ENCODE data around the gene RFX8.

RFX8 gene

DNA sequence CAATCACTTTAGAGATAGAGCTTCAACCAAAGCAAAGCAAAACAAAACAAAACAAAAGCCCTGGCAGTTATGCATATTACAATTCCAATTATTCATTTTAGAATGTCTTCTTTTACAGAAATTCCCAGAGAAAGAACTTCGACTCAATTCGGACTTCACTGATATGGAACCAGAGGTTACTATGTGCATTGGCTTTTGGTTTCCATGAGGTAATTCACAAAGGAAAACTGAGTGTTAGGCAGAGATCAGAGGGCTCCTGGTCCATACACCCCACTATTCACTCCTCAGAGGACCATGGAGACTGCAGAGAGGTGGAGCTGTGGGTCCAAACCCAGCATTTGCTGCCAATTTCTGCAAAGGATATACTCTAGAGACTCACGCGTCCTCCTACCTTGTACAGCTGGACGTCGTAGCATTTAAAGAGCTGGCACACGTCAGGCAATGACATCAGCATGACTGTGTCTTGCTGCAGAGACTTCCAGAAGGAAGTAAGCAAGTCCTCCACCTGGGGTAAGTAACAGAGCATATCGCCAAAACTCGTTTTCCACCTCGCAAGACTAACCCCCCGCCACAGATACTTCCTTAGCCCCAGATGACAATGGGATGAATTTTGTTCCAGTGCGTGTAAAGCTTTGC lies 56.3 kb downstream of the RFX8 start:
- no peaks in the 10 kb centered on the region for H3K36me3 Mint-ChIP-seq
- no peaks in the 10 kb centered on the region for H3K4me1 Mint-ChIP-seq
- no peak for ATAC-seq
- H3K9me3 Mint-ChIP-seq: no peaks in the 10 kb centered on the region
- no peaks in the 10 kb centered on the region for H3K27me3 Mint-ChIP-seq
- H3K4me3 Mint-ChIP-seq: no peak overlapping the region
- H3K27ac Mint-ChIP-seq: peak overlapping the region; percentile 45

DNA sequence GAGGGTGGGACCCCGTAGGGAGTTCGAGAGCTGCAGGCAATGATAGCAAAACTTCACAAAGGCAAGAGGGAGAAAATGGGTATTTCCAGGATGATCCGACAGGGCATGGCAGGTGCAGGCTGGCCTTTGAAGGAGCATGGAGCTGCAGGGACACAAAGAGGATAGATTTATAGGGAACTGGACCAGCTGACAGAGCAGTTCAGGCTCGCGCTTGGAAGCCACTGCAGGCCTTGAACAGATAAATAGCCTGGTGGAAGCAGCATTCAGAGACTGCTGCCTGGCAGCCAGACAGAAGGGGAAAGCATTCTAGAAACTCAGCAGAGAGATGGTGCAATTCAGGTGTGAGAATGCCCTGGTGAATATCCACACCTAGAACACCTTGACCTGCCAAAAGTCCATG lies 58.3 kb downstream of the RFX8 start:
- no peak for ATAC-seq
- H3K27me3 Mint-ChIP-seq: no peaks in the 10 kb centered on the region
- no peak overlapping the region for H3K27ac Mint-ChIP-seq
- H3K4me3 Mint-ChIP-seq: no peak overlapping the region
- H3K36me3 Mint-ChIP-seq: no peaks in the 10 kb centered on the region
- no peaks in the 10 kb centered on the region for H3K9me3 Mint-ChIP-seq
- no peaks in the 10 kb centered on the region for H3K4me1 Mint-ChIP-seq

DNA sequence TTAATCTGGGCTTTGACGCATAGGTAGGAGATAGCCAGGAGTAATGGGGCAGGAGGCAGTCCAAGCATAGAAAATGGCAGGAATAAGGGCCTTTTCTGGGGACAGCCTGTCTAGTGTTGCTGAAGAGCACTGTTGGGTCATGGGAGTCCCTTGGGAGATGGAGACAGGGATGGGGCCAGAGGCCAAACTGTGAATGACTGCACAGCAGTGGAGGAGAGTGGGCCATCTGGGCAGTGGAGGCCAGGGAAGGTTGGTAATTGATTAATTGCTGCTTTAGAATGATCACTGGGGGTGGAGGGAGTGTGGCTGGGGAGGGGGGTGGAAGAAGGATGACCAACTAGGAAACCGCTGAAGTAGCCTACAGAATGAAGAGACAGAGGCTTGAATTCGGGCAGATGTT lies 59.0 kb downstream of the RFX8 start:
- Mint-ChIP-seq H3K27ac (no peak overlapping the region), H3K27me3 (no peaks in the 10 kb centered on the region), H3K36me3 (no peaks in the 10 kb centered on the region), H3K4me1 (no peaks in the 10 kb centered on the region), H3K4me3 (no peak overlapping the region), H3K9me3 (no peaks in the 10 kb centered on the region)
- ATAC-seq: no peak

- no peaks in the 10 kb centered on the region for H3K27me3 Mint-ChIP-seq
- H3K4me1 Mint-ChIP-seq: no peaks in the 10 kb centered on the region
- no peaks in the 10 kb centered on the region for H3K9me3 Mint-ChIP-seq
- H3K27ac Mint-ChIP-seq: no peak overlapping the region
- H3K4me3 Mint-ChIP-seq: no peak overlapping the region
- no peaks in the 10 kb centered on the region for H3K36me3 Mint-ChIP-seq
- ATAC-seq: no peak
These were observed 59.7 kb downstream of the RFX8 start for GRCh38 chr2:101415220-101415619.

DNA sequence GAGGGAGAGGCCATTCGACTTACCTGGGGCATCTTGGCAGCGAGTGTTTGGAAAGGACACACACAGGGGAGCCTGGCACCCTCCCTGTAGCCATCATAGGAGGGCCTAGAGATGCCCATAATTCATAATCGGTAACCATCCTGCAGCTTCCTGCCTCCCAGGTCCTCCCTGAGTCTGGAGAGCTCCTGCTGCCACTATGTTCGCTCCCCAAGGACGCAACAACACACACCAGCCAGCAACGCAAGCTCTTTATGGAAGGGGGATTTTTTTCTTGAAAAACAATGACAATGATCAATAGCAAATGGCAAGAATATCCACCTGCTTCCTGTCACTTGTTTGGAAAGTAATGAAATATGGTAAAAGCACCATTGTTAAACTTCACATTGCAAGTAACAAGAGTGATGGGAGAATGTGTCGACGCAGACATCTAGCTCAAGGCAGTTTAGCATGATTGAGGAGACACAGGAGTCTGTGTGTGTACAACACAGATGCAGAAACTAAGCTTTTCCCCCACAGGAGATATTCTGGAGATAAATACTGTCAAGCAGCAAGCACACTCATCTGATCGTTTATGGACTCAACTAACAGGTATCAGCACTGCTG lies 62.7 kb downstream of the RFX8 start:
- no peaks in the 10 kb centered on the region for H3K27me3 Mint-ChIP-seq
- no peak for ATAC-seq
- H3K4me3 Mint-ChIP-seq: no peak overlapping the region
- H3K4me1 Mint-ChIP-seq: no peaks in the 10 kb centered on the region
- H3K36me3 Mint-ChIP-seq: no peaks in the 10 kb centered on the region
- no peak overlapping the region for H3K27ac Mint-ChIP-seq
- H3K9me3 Mint-ChIP-seq: no peaks in the 10 kb centered on the region

GRCh38 chr2:101410746-101411145 lies 64.2 kb downstream of the RFX8 start:
- no peak for ATAC-seq
- Mint-ChIP-seq H3K27ac (no peak overlapping the region), H3K9me3 (no peaks in the 10 kb centered on the region), H3K4me3 (no peak overlapping the region), H3K4me1 (peaks cover 4% of the 10 kb centered on the region), H3K36me3 (no peaks in the 10 kb centered on the region), H3K27me3 (no peaks in the 10 kb centered on the region)

DNA sequence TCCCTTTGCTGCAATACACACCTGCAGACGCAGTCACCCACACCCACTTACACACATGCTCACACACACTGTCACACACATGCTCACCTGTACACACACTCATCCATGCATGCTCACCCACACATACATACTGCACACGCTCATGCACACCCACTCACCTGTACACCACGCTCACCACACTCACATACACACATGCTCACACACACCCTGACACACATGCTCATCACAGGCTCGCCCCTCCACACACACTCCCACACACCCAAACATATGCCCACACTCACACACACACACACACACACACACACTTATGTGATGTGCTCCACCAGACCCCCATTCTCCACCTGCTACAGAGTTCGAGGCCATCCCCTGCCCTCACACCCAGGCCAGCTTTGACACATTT lies 64.8 kb downstream of the RFX8 start:
- no peaks in the 10 kb centered on the region for H3K36me3 Mint-ChIP-seq
- no peaks in the 10 kb centered on the region for H3K9me3 Mint-ChIP-seq
- no peak overlapping the region for H3K4me3 Mint-ChIP-seq
- H3K4me1 Mint-ChIP-seq: peaks cover 10% of the 10 kb centered on the region
- ATAC-seq: no peak
- H3K27ac Mint-ChIP-seq: no peak overlapping the region
- H3K27me3 Mint-ChIP-seq: no peaks in the 10 kb centered on the region

DNA sequence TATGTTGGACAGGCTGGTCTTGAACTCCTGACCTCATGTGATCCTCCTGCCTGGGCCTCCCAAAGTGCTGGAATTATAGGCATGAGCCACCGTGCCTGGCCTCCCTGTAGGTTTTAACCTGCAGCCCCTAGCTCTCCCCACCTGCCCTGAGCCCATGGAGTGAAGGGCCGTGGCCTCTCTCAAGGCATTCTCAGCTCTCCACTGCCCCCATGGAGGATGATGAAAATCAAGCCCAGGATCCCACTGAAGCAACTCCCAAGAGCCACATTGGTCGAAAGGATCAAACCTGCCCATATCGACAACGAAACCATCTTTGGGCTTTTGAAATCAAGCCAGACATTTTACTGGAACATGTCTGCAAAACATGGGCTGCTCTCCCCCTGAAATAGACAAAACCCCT lies 65.2 kb downstream of the RFX8 start:
- H3K36me3 Mint-ChIP-seq: no peaks in the 10 kb centered on the region
- no peaks in the 10 kb centered on the region for H3K9me3 Mint-ChIP-seq
- peaks cover 11% of the 10 kb centered on the region for H3K4me1 Mint-ChIP-seq
- no peak for ATAC-seq
- H3K27me3 Mint-ChIP-seq: no peaks in the 10 kb centered on the region
- no peak overlapping the region for H3K27ac Mint-ChIP-seq
- H3K4me3 Mint-ChIP-seq: no peak overlapping the region

DNA sequence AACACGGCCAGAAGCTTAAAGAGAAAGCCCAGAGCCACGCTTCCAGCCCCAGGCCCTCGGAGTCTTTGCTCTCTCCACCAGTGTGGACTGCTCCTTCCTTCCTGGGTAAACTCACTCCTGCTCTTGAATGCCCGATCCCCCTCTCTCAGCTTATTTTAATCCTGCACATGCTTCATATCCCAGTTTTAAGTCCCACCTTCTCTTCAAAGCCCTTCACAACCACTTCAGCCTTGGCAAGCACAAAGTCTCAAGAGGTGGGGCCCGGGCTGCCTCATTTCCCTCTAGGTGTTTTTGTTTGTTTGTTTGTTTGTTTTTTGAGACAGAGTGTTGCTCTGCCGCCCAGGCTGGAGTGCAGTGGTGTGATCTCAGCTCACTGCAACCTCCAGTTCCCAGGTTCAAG lies 66.0 kb downstream of the RFX8 start:
- Mint-ChIP-seq H3K9me3 (no peaks in the 10 kb centered on the region), H3K27ac (no peak overlapping the region)

DNA sequence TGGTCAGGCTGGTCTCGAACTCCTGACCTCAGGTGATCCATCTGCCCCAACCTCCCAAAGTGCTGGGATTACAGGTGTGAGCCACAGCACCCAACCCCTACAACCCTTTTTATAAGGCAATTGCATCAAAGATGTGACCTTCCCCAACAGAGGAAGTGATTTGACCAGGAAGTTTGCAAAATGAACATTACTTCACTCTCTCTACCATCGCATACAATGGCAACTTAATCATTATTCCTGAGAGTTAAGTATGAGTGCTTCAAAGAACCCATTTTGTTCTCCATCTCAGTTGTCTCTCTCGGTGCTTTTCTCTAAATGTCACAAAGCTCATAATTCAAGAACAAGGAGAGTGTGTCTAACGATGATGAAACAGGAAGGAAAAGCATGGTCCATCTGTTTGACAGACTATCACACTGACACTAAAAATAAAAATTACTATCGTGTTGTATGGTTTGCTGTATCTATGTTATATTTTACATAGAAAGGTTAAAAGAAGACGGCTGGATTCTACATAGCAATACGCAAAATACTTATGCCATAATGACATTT lies 69.5 kb downstream of the RFX8 start:
- no peaks in the 10 kb centered on the region for H3K27me3 Mint-ChIP-seq
- H3K27ac Mint-ChIP-seq: no peak overlapping the region
- ATAC-seq: no peak
- no peaks in the 10 kb centered on the region for H3K36me3 Mint-ChIP-seq
- H3K9me3 Mint-ChIP-seq: no peaks in the 10 kb centered on the region
- H3K4me1 Mint-ChIP-seq: peaks cover 38% of the 10 kb centered on the region
- no peak overlapping the region for H3K4me3 Mint-ChIP-seq

More for the DNA sequence above, 66.0 kb downstream of the RFX8 start:
- H3K4me3 Mint-ChIP-seq: no peak overlapping the region
- no peaks in the 10 kb centered on the region for H3K36me3 Mint-ChIP-seq
- ATAC-seq: no peak
- H3K27me3 Mint-ChIP-seq: no peaks in the 10 kb centered on the region
- H3K4me1 Mint-ChIP-seq: peaks cover 11% of the 10 kb centered on the region

GRCh38 chr2:101403745-101404144 lies 71.2 kb downstream of the RFX8 start:
- Mint-ChIP-seq H3K27ac (no peak overlapping the region), H3K4me1 (peaks cover 55% of the 10 kb centered on the region)
- no peak for ATAC-seq

GRCh38 chr2:101402630-101403029 lies 72.3 kb downstream of the RFX8 start:
- Mint-ChIP-seq H3K27ac (no peak overlapping the region), H3K36me3 (no peaks in the 10 kb centered on the region), H3K9me3 (no peaks in the 10 kb centered on the region), H3K4me3 (no peak overlapping the region), H3K27me3 (no peaks in the 10 kb centered on the region), H3K4me1 (peaks cover 64% of the 10 kb centered on the region)
- ATAC-seq: no peak

More at GRCh38 chr2:101403745-101404144, 71.2 kb downstream of the RFX8 start:
- Mint-ChIP-seq H3K9me3 (no peaks in the 10 kb centered on the region), H3K4me3 (no peak overlapping the region), H3K36me3 (no peaks in the 10 kb centered on the region), H3K27me3 (no peaks in the 10 kb centered on the region)

DNA sequence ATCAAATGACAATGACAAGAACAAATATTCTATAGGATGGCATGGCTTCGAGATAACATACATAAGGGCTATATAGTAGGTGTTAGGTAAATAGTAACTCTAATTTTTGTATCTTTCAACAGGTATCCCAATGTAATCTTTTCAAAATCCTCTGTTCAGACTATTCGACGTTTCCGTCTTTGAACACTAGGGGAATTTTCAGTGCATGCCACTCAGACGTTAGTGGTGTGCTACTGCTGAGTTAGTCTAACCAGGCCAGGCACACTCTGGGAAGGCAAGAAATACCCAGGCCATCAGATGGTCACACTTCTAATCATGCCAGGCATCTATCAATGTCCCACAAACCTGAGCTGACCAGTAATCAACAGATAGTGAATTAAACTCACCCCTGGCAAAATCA lies 73.0 kb downstream of the RFX8 start:
- Mint-ChIP-seq H3K4me3 (no peak overlapping the region), H3K27ac (peak overlapping the region; percentile 57), H3K9me3 (no peaks in the 10 kb centered on the region), H3K4me1 (peaks cover 64% of the 10 kb centered on the region), H3K36me3 (no peaks in the 10 kb centered on the region), H3K27me3 (no peaks in the 10 kb centered on the region)
- no peak for ATAC-seq

DNA sequence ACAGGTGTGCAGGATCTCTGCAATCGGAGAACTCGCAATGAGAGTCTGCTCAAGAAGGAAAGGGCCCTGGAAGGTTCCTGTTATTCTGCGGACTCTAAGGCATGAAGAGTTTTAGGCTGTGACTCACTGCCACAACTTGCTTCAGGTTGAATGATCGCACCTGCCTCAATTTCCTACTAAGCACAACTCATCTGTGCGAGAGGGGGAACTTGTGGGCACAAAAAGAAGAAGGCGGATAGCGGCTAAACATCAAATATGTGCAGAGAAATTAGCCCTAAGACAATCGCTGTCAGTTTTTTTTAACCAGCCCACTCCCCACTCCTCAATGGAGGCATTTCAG lies 73.6 kb downstream of the RFX8 start:
- Mint-ChIP-seq H3K27ac (peak overlapping the region; percentile 57), H3K4me3 (peak overlapping the region; percentile 58), H3K9me3 (no peaks in the 10 kb centered on the region)

DNA sequence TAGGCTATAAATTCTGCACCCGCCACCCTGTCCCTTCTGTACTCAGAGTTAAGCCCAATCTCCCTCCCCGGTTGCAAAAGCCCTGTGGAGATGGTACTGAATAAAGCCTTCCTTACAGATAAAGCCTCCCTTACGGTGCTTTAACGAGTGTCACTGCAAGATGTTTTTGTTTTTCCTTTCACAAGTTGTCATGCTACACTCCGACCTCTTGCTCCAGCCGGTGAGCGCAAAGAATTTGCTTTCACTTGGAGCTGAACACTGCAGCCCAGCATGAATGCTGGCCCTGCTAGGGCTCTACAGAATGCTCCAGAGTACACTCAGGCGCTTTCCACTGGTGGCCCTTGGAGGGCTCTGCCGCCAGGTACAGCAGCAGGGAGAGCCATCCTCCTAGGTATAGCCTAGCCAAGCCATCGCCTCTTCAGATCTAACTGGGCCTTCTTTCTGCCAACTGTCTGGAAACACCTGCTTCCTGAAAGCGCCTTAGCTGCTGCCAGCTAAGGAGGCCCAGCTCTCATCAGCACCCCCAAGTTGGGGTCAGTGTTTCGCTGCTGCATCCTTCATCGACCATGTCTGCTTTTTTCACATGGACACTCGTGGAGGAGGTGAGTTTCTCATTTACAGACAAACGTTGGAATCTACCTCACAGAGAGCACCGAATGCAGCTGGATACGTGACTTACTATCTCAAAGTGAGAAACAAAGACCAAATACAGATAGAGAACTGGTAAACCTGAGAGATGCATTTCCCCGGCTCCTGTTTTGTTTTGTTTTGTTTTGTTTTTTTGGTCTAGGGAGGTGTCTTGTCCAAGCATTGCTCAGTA lies 74.2 kb downstream of the RFX8 start:
- H3K27ac Mint-ChIP-seq: peak overlapping the region; percentile 57

More for the DNA sequence above, 73.6 kb downstream of the RFX8 start:
- Mint-ChIP-seq H3K36me3 (no peaks in the 10 kb centered on the region), H3K27me3 (no peaks in the 10 kb centered on the region), H3K4me1 (peaks cover 65% of the 10 kb centered on the region)
- ATAC-seq: peak; percentile 85

More for the DNA sequence above, 74.2 kb downstream of the RFX8 start:
- H3K4me1 Mint-ChIP-seq: peaks cover 67% of the 10 kb centered on the region
- no peaks in the 10 kb centered on the region for H3K36me3 Mint-ChIP-seq
- peak overlapping the region; percentile 58 for H3K4me3 Mint-ChIP-seq
- no peaks in the 10 kb centered on the region for H3K9me3 Mint-ChIP-seq
- ATAC-seq: peak; percentile 54
- H3K27me3 Mint-ChIP-seq: no peaks in the 10 kb centered on the region

All from stimulated activated memory B cell treated with anti-CD40 and anti-IgM and Interleukin-4, amounts not matched to agents 10 μg/mL and 1 μg/mL and 100 μg/mL, for 72 hours (primary cell).